NCI-H2107 treated with DMSO at 0.1 percent for 48 hours (cell line): ENCODE measurements around the gene ANKMY1.

Source experiments
- DNase-seq: peaks from one replicate; lab custom pipeline; 2025; ENCODE audit not compliant: unreplicated experiment; lab: John Stamatoyannopoulos, UW

ANKMY1 gene

GRCh38 chr2:240557808-240558207 is at the start of gene ANKMY1:
TSS of gene ANKMY1 (minus strand) at chr2:240557988. CDS start at chr2:240557335, 653 bp downstream.
- no peak for DNase-seq

- no peak for DNase-seq
Observed at GRCh38 chr2:240605867-240606743, 48.3 kb upstream of the ANKMY1 start.

- no peak for DNase-seq
Observed at GRCh38 chr2:240604939-240605716, 47.3 kb upstream of the ANKMY1 start.

- DNase-seq = no peak
Observed at GRCh38 chr2:240604291-240604938, 46.6 kb upstream of the ANKMY1 start.

GRCh38 chr2:240603846-240604245 is 46.1 kb upstream of the ANKMY1 start:
- no peak for DNase-seq

- DNase-seq = no peak
Observed at GRCh38 chr2:240603081-240603835, 45.5 kb upstream of the ANKMY1 start.

GRCh38 chr2:240602266-240603050 is 44.7 kb upstream of the ANKMY1 start:
- DNase-seq = no peak

- DNase-seq = no peak
Observed at GRCh38 chr2:240601831-240602160, 44.0 kb upstream of the ANKMY1 start.

- no peak for DNase-seq
Observed at GRCh38 chr2:240601061-240601830, 43.5 kb upstream of the ANKMY1 start.

- DNase-seq = no peak
Observed at GRCh38 chr2:240600451-240600961, 42.7 kb upstream of the ANKMY1 start.

- DNase-seq = no peak
Observed at GRCh38 chr2:240599141-240599583, 41.4 kb upstream of the ANKMY1 start.

- no peak for DNase-seq
Observed at GRCh38 chr2:240598311-240598911, 40.6 kb upstream of the ANKMY1 start.

GRCh38 chr2:240597419-240598181 is 39.8 kb upstream of the ANKMY1 start:
- no peak for DNase-seq

GRCh38 chr2:240597054-240597418 is 39.2 kb upstream of the ANKMY1 start:
- DNase-seq = no peak

- no peak for DNase-seq
Observed at GRCh38 chr2:240596491-240596931, 38.7 kb upstream of the ANKMY1 start.

- DNase-seq = no peak
Observed at GRCh38 chr2:240596080-240596460, 38.3 kb upstream of the ANKMY1 start.

GRCh38 chr2:240595381-240596079 is 37.7 kb upstream of the ANKMY1 start:
- DNase-seq = no peak
